ENCODE measurements around the gene CCNY.

The CCNY gene

DNA sequence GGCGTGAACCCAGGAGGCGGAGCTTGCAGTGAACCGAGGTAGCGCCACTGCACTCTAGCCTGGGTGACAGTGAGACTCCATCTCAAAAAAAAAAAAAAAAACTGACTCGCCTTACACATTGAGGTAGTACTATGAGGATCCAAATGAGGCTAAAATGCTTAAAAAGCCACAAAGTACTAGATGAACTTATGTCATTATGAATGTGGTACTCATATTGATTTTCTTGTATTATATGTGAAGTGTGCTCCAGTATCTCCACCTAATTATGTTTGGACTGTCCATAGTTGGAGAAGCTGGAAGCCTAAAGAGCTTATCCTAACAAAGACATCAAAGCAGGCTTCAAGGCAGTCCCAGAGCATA, 9.1 kb downstream of the CCNY start:
- TF ChIP-seq, protein P1, sequence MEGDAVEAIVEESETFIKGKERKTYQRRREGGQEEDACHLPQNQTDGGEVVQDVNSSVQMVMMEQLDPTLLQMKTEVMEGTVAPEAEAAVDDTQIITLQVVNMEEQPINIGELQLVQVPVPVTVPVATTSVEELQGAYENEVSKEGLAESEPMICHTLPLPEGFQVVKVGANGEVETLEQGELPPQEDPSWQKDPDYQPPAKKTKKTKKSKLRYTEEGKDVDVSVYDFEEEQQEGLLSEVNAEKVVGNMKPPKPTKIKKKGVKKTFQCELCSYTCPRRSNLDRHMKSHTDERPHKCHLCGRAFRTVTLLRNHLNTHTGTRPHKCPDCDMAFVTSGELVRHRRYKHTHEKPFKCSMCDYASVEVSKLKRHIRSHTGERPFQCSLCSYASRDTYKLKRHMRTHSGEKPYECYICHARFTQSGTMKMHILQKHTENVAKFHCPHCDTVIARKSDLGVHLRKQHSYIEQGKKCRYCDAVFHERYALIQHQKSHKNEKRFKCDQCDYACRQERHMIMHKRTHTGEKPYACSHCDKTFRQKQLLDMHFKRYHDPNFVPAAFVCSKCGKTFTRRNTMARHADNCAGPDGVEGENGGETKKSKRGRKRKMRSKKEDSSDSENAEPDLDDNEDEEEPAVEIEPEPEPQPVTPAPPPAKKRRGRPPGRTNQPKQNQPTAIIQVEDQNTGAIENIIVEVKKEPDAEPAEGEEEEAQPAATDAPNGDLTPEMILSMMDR (IDR thresholded peaks at IDR 0.05) = no peak

DNA sequence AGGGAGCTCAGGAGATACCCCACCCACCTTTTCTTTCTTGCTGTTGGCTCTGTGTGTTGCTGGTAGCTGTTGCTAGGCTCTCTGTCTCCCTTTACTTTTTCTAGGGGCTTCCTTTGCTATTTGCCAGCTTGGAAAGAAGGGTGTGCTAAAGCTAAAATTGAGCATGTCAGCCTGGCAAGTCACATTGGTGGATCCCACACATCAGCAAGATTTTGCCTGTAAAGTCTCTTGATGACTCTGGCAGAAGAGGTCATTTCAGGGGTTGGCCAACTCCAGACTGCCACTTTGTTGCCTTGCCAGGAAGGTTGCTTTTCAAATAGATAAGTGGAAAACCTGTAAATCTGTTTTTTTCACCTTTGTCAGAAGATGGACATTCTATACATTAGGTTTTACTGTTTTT, 9.9 kb downstream of the CCNY start:
- TF ChIP-seq, protein P1 (IDR thresholded peaks at IDR 0.05) = no peak

DNA sequence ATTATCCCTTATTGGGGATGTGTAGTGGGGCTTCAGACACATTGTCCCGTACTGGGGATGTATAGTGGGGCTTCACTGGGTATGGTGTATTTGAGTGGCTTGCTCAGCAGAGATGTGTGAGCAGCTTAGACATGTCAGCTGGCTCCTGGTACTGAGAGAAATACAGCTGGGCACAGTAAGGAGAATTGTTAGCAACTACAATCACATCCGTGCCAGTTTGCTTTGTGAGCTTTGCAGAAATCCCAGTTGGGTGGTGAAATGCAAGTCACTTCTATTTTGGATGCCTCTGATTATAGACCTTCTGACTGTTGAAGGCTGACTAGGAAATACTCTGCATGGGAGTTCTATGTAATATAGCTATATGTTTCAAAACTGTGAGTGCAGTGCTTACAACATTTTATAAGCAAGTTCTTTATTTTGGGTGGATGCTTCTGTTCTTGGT, 10.8 kb downstream of the CCNY start:
- TF ChIP-seq, protein P1 (IDR thresholded peaks at IDR 0.05) = no peak

DNA sequence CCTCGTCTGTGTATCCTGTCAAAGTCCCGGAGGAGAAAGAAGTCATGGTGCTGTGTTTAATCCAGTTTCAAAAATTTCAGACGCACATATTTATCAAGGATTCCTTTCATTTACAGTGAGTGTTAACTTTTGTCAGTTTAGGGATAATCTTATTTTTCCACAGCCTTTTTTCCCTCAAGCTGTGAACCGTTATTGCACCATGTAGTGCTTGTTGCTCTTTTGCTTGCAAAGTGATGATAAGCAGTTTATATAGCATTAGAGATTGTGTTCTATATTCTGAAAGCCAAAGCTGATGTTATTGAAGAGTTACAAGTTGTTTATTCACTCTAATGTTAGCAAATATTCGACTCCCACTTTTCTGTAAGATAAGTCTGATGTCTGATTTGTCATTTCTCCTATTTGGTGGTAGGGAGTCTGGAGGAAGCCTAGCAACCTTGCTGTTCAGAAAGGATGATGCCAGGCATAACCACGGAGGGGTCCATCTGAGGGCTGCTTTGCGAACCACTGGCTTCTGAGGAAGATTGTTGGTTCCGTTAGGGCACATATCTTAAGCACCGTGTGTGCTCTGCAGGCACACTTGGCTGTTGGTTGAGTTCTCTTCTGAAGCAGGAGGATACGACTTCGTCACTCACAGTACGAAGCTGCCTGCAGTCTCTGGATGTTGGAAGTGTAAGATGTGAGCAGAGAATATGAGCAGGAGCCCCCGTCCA, 11.7 kb downstream of the CCNY start:
- TF ChIP-seq, protein P1 (IDR thresholded peaks at IDR 0.05) = no peak

DNA sequence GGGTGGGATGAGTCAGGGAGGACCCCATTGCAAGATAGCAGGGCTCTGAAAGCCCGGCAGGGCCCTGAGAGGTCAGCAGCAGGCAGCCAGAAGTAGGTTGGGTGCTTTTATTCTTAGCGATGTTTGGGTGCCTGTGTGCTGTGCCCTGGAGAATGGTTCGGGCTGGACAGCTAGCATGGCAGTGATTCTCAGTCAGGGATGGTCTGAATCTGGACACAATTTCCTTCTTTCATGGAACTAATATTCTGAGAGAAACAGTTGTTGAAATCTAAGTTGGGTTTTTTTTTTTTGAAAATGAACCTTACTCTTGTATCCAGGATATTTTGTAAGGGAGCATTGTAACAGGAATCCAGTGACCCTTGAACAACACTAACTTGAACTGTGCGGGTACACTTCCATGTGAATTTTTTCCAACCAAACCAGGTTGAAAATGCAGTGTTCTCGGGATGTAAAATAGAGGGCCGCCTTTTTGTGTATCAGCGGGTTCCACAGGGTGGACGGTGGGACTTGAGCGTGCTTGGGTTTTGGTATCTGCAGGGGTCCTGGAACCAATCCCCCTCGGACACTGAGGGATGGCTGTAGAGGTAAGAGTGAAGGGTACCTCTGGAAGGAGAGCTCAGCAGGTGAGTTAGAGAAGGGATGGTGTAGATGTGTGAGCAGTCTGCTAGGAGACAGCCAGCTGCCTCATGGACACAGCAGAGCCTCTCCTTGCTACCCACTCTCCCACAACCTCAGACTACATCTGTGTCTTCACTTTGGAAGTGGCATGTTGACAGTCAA, 12.5 kb downstream of the CCNY start:
- TF ChIP-seq, protein P1 (IDR thresholded peaks at IDR 0.05) = no peak

DNA sequence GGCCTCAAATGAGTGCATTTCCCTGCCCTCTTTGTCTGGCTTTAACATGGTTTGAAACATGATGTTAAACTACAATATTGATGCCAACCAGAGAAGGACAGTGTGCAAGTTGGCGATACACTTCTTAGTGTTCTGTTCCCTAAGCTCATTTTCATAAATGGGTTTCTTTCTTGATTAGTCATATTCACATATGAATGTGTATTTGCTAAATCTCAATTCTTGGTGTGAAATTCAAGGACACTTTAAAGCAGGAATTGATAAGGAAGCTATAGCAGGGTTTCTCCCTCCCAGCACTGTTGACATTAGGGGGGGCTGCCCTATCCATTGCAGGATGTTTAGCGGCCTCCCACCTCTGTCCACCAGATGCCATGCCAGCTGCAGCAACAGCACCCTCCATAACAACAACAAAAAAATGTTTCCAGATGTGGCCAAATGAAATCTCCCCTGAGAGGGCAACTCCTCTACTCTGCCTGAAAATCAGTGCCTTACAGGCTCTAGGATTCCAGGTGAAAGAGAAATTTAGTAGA, 13.1 kb downstream of the CCNY start:
- TF ChIP-seq, protein P1 (IDR thresholded peaks at IDR 0.05) = no peak

DNA sequence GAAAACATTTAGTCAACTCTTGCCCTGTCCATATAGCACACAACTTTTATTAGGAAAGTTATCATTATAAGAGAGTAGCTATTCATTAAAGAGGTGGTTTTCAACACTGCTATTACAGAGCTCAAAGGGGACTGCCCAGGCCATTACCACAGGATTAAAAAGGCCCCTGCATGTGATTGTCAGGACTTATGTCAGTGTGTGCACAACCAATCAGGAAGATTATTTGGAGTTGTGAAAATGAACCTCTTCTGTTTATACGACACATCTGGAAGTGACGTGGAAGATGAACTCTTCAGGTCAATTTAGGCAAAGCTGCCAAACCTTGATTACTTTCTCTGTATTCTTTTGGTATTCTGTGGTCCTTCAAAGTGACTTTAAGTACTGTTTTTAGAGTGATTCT, 14.7 kb downstream of the CCNY start:
- TF ChIP-seq, protein P1 (IDR thresholded peaks at IDR 0.05) = no peak

Measured in LNCAP (cell line).